ENCODE measurements around the gene RABEP2.

The RABEP2 gene

GRCh38 chr16:28874406-28874805, 50.6 kb downstream of the RABEP2 start:
- no peak overlapping the region for H3K9ac ChIP-seq (ENCODE audit: low read depth, low read length)
- peaks cover 52% of the 10 kb centered on the region for H3K36me3 ChIP-seq (ENCODE audit: insufficient read depth, low read length)
- TF ChIP-seq EZH2 (IDR thresholded peaks at IDR 0.05; ENCODE audit: borderline replicate concordance, low read depth, low read length, severe bottlenecking) (no peak), CTCF (IDR thresholded peaks at IDR 0.05; ENCODE audit: borderline replicate concordance, extremely low read depth, low read length, poor library complexity, severe bottlenecking) (no peak)
- DNase-seq (no peak), ATAC-seq (ENCODE audit: insufficient read depth, low read depth) (no peak)
- H4K20me1 ChIP-seq (ENCODE audit: insufficient read depth, low read length) = peaks cover 6% of the 10 kb centered on the region; the same call in 1 of the 2 replicates
- H2AFZ ChIP-seq (ENCODE audit: low read depth, low read length) = no peak overlapping the region
- H3K4me2 ChIP-seq (ENCODE audit: insufficient read depth, low read length) = no peak overlapping the region
- H3K27me3 ChIP-seq (ENCODE audit: insufficient read depth, low read length, poor library complexity) = no peaks in the 10 kb centered on the region
- H3K4me1 ChIP-seq (ENCODE audit: insufficient read depth, low read length) = peaks cover 14% of the 10 kb centered on the region
- no peaks in the 10 kb centered on the region for H3K9me3 ChIP-seq (ENCODE audit: insufficient read depth, low read length, severe bottlenecking)
- H3K79me2 ChIP-seq (ENCODE audit: insufficient read depth, low read length) = peaks cover 4% of the 10 kb centered on the region
- no peak overlapping the region for H3K4me3 ChIP-seq (ENCODE audit: low read depth in 1 of 2, low read length in 2 of 2)
- no peak overlapping the region for H3K27ac ChIP-seq (ENCODE audit: low read length)

GRCh38 chr16:28873543-28874201, 51.4 kb downstream of the RABEP2 start:
- peak; percentile 75 for ATAC-seq (ENCODE audit: insufficient read depth, low read depth)
- peak; percentile 60 for DNase-seq
- Histone ChIP-seq H2AFZ (ENCODE audit: low read depth, low read length) (no peak overlapping the region), H3K79me2 (ENCODE audit: insufficient read depth, low read length) (no peaks in the 10 kb centered on the region; the same call in 1 of the 2 replicates), H3K27ac (ENCODE audit: low read length) (no peak overlapping the region), H4K20me1 (ENCODE audit: insufficient read depth, low read length) (peaks cover 10% of the 10 kb centered on the region; the same call in 1 of the 2 replicates), H3K4me1 (ENCODE audit: insufficient read depth, low read length) (peaks cover 7% of the 10 kb centered on the region), H3K9ac (ENCODE audit: low read depth, low read length) (no peak overlapping the region), H3K27me3 (ENCODE audit: insufficient read depth, low read length, poor library complexity) (no peaks in the 10 kb centered on the region), H3K4me2 (ENCODE audit: insufficient read depth, low read length) (no peak overlapping the region), H3K9me3 (ENCODE audit: insufficient read depth, low read length, severe bottlenecking) (no peaks in the 10 kb centered on the region), H3K4me3 (ENCODE audit: low read depth in 1 of 2, low read length in 2 of 2) (no peak overlapping the region), H3K36me3 (ENCODE audit: insufficient read depth, low read length) (peaks cover 59% of the 10 kb centered on the region)
- TF ChIP-seq EZH2 (IDR thresholded peaks at IDR 0.05; ENCODE audit: borderline replicate concordance, low read depth, low read length, severe bottlenecking) = no peak
- peak; percentile 81 for TF ChIP-seq CTCF (IDR thresholded peaks at IDR 0.05; ENCODE audit: borderline replicate concordance, extremely low read depth, low read length, poor library complexity, severe bottlenecking)

GRCh38 chr16:28872952-28873351, 52.1 kb downstream of the RABEP2 start:
- Histone ChIP-seq H3K36me3 (ENCODE audit: insufficient read depth, low read length) (peaks cover 63% of the 10 kb centered on the region), H3K4me2 (ENCODE audit: insufficient read depth, low read length) (no peak overlapping the region), H3K4me1 (ENCODE audit: insufficient read depth, low read length) (no peaks in the 10 kb centered on the region), H3K9ac (ENCODE audit: low read depth, low read length) (no peak overlapping the region), H3K9me3 (ENCODE audit: insufficient read depth, low read length, severe bottlenecking) (no peaks in the 10 kb centered on the region), H3K27me3 (ENCODE audit: insufficient read depth, low read length, poor library complexity) (no peaks in the 10 kb centered on the region), H3K4me3 (ENCODE audit: low read depth in 1 of 2, low read length in 2 of 2) (no peak overlapping the region), H4K20me1 (ENCODE audit: insufficient read depth, low read length) (peaks cover 10% of the 10 kb centered on the region; the same call in 1 of the 2 replicates), H3K27ac (ENCODE audit: low read length) (no peak overlapping the region), H2AFZ (ENCODE audit: low read depth, low read length) (no peak overlapping the region), H3K79me2 (ENCODE audit: insufficient read depth, low read length) (no peaks in the 10 kb centered on the region; the same call in 1 of the 2 replicates)
- no peak for TF ChIP-seq EZH2 (IDR thresholded peaks at IDR 0.05; ENCODE audit: borderline replicate concordance, low read depth, low read length, severe bottlenecking)
- no peak for TF ChIP-seq CTCF (IDR thresholded peaks at IDR 0.05; ENCODE audit: borderline replicate concordance, extremely low read depth, low read length, poor library complexity, severe bottlenecking)
- DNase-seq (no peak), ATAC-seq (ENCODE audit: insufficient read depth, low read depth) (no peak)

All from DND-41 (cell line).